Choroid plexus epithelial cell (primary cell): ENCODE results near the gene S100B.
"Not testable (repeated sequence)": the region's sequence is repeated elsewhere in the genome, so short reads cannot be mapped to it uniquely, and the experiment has no call there.

Source experiments
- DNase-seq: peaks from one replicate; pipeline ENCODE4 v3.0.0-alpha.2; 2010; ENCODE audit warnings: low read depth
- H3K4me3 ChIP-seq: 2 replicates; pipeline ENCODE4 v1.5.1; 2011; ENCODE audit warnings: low read depth, mild to moderate bottlenecking, control low read depth, low read length, moderate library complexity
- TF ChIP-seq, protein P1 (sequence below): conservative IDR thresholded peaks from 2 replicates; pipeline ENCODE4 v1.5.1; 2011; ENCODE audit warnings: low read depth, mild to moderate bottlenecking, control low read depth, inconsistent platforms, low read length, moderate library complexity

S100B gene

DNA sequence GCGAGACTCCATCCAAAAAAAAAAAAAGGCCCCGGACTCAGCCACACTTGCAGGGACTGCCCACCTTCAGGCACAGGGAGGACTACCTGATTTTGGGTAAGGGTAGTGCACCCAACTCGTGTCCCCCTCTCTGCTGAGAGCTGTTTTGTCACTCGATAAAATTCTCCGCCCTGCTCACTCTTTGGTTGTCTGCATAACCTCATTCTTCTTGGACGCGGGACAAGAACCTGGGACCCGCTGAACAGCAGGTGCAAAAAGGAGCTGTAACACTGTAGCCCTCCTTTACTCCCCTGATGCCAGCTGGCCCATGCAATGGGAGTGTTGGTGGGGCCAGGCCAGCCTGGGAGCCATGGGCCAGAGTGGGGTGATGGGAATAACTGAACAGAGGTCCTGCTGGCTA lies 10.6 kb downstream of the S100B start:
- TF ChIP-seq, protein P1, sequence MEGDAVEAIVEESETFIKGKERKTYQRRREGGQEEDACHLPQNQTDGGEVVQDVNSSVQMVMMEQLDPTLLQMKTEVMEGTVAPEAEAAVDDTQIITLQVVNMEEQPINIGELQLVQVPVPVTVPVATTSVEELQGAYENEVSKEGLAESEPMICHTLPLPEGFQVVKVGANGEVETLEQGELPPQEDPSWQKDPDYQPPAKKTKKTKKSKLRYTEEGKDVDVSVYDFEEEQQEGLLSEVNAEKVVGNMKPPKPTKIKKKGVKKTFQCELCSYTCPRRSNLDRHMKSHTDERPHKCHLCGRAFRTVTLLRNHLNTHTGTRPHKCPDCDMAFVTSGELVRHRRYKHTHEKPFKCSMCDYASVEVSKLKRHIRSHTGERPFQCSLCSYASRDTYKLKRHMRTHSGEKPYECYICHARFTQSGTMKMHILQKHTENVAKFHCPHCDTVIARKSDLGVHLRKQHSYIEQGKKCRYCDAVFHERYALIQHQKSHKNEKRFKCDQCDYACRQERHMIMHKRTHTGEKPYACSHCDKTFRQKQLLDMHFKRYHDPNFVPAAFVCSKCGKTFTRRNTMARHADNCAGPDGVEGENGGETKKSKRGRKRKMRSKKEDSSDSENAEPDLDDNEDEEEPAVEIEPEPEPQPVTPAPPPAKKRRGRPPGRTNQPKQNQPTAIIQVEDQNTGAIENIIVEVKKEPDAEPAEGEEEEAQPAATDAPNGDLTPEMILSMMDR: no peak
- DNase-seq: no peak
- no peak overlapping the region for H3K4me3 ChIP-seq

DNA sequence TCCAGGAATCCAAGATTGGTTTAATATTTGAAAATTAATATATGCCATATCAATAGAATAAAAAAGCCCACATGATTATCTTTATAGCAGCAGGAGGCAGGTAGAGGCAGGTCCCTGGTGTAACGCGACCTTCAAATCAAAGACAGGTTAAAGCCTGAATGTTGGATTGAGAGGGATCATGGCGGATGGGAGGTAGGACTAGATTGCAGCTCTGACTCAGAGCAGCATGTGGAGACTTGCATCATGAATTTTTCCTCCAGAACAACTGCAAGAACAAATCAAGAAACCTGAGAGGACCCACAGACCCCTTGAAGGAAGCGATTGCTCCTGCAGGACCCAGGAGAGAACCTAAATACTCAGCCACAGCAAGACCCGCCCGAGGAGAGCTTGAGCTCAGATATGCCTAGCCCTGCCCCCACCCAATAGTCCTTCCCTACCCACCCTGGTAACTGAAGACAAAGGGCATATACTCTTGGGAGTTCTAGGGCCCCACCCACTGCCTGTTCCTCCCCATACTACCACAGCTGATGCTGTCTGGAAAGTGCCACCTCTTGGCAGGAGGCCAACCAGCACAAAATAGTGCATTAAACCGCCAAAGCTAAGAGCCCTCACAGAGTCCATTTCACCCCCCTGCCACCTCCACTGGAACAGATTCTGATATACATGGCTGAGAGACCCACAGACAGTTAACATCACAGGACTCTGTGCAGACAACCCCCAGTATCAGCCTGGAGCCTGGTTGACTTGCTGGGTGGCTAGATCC lies 19.5 kb downstream of the S100B start:
- TF ChIP-seq, protein P1: no peak
- DNase-seq: no peak
- H3K4me3 ChIP-seq: no peak overlapping the region

DNA sequence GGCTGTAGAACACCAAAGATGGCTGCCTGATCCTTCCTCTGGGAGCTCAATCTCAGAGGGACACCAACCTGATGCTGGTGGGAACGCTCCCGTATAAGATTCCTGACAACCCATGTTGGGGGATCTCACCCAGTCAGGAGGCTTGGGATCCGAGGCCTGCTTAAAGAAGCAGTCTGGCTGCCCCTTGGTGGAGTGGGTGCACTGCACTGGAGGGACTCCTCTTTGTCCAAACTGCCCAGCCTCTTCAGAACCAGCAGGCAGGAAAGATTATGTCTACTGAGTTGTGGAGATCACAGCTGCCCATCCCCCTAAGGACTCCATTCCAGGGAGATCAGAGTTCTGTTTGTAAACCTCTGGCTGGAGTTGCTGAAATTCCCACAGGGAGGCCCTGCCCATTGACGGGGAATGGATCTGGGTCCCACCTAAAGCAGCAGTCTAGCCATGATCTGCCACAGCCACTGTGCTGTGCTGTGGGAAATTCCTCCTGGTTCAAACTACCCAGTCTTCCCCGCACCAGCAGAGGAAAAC lies 23.0 kb downstream of the S100B start:
- H3K4me3 ChIP-seq: no peak overlapping the region
- TF ChIP-seq, protein P1: no peak
- no peak for DNase-seq

DNA sequence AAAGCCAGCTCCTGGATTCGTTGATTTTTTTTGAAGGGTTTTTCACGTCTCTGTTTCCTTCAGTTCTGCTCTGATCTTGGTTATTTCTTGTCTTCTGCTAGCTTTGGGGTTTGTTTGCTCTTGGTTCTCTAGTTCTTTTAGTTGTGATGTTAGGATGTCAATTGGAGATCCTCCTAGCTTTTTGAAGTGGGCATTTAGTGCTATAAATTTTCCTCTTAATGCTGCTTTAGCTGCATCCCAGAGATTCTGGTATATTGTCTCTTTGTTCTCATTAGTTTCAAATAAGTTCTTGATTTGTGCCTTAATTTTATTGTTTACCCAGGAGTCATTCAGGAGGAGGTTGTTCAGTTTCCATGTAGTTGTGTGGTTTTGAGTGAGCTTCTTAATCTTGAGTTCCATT lies 25.5 kb downstream of the S100B start:
- H3K4me3 ChIP-seq, DNase-seq: not testable (repeated sequence)

DNA sequence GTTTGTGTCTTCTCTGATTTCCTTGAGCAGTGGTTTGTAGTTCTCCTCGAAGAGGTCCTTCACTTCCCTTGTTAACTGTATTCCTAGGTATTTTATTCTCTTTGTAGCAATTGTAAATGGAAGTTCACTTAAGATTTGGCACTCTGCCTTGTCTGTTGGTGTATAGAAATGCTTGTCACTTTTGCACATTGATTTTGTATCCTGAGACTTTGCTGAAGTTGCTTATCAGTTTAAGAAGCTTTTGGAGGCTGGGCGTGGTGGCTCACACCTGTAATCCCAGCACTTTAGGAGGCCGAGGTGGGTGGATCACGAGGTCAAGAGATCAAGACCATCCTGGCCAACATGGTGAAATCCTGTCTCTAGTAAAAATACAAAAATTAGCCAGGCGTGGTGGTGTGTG lies 27.1 kb downstream of the S100B start:
- not testable (repeated sequence) for DNase-seq, H3K4me3 ChIP-seq

DNA sequence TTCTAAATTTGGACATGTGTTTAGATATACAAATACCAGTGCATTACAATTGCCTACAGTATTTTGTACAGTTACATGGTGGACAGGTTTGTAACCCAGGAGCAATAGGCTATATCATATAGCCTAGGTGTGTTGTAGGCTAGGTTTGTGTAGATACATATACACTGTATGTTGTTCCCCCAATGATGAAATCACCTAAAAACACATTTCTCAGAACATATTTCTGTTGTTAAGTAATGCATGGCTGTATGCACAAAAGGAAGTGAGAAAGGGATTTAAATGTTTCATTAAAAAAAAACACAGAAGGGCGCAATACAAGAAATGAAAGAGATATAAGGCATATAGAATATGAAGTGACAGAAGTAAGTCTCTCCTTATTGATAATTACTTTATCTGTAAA lies 32.0 kb downstream of the S100B start:
- H3K4me3 ChIP-seq: no peak overlapping the region
- TF ChIP-seq, protein P1: no peak
- no peak for DNase-seq

DNA sequence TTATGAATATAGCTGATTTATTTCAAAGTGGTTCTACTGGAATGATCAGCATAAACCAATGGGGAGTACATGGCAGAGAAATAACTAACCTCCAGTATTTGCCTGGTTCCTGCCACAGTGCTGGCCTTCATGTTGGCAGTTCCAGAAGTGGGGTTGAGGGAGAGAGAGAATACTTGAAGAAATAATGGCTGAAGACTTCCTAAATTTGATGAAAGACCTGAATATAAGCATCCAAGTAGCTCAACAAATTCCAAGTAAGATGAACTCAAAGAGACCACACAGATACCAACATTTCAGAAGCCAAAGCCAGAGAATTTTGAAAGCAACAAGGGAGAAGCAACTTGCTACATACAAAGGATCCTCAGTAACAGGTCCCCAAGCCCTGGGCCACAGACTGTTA lies 34.3 kb downstream of the S100B start:
- no peak for DNase-seq
- TF ChIP-seq, protein P1: no peak
- H3K4me3 ChIP-seq: no peak overlapping the region

DNA sequence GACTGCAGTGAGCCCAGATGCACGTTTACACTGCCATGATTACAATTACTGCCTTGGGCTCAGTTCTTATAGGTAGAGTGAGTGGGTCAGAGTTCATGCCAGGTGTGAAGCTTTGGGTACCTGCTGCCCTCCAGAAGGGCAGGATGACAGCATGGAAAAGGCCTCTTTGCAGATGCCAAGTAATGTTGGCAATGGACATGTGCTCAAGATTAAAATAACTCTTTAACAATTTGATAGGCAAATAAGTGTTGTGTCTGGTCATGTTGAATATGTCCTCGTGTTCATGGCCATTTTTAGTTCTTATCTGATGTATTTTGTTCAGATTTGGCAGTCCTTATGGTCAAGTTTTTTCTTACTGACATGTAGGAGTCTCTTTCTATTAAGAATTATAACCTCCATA lies 34.8 kb downstream of the S100B start:
- no peak for DNase-seq
- no peak overlapping the region for H3K4me3 ChIP-seq
- TF ChIP-seq, protein P1: no peak
